Measurements from ENCODE around the gene DHX30. TPM values are rescaled to one million over a fixed set of nuclear protein-coding genes. Genes with fewer than 3 reads are reported as not detected.
A peak's percentile ranks its signal among the peaks of the same experiment; 100 is the strongest.

The DHX30 gene
- total and polyA plus RNA-seq, 2 of the 8 experiments (the other 6 are each of a cell fraction or from before 2014, with no cell fraction given) = 82.4 to 97.9 TPM

- no peak for TF ChIP-seq NANOG (IDR thresholded peaks at IDR 0.05; ENCODE audit: insufficient read depth, low read depth, low read length, poor library complexity, severe bottlenecking)
- TF ChIP-seq SIN3A (conservative IDR thresholded peaks at IDR 0.05 in 1 of 2, IDR thresholded peaks at IDR 0.05 in 1 of 2; ENCODE audit: low read depth in 1 of 2, low read length in 2 of 2) = peak; percentile 15 to 47; a peak in 1 of 4 replicates
- no peak for TF ChIP-seq CBX8 (IDR thresholded peaks at IDR 0.05; ENCODE audit: borderline replicate concordance, low read depth, low read length)
- TF ChIP-seq, protein P1, sequence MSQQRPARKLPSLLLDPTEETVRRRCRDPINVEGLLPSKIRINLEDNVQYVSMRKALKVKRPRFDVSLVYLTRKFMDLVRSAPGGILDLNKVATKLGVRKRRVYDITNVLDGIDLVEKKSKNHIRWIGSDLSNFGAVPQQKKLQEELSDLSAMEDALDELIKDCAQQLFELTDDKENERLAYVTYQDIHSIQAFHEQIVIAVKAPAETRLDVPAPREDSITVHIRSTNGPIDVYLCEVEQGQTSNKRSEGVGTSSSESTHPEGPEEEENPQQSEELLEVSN (IDR thresholded peaks at IDR 0.05) = 0 out of 2 replicates have a peak, but pooled peaks have one; percentile 67
- 0 out of 2 replicates have a peak, but pooled peaks have one; percentile 24 for TF ChIP-seq CREB1 (IDR thresholded peaks at IDR 0.05)
- peak; percentile 7 for TF ChIP-seq CTBP2 (IDR thresholded peaks at IDR 0.05; ENCODE audit: borderline replicate concordance, insufficient read depth, insufficient read length, low read length)
- TF ChIP-seq JUND (IDR thresholded peaks at IDR 0.05; ENCODE audit: low read length) = peak; percentile 37; the same call in 1 of the 2 replicates
- 0 out of 2 replicates have a peak, but pooled peaks have one; percentile 71 for TF ChIP-seq EGR1 (IDR thresholded peaks at IDR 0.05; ENCODE audit: borderline replicate concordance, low read depth, low read length)
- peak; percentile 84; the same call in 1 of the 2 replicates for TF ChIP-seq TBP (IDR thresholded peaks at IDR 0.05; ENCODE audit: low read depth, low read length)
- no peak for TF ChIP-seq JUN (IDR thresholded peaks at IDR 0.05; ENCODE audit: low read depth, low read length)
- no peak for TF ChIP-seq TEAD4 (IDR thresholded peaks at IDR 0.05; ENCODE audit: low read depth, low read length)
- no peak for TF ChIP-seq ATF2 (IDR thresholded peaks at IDR 0.05; ENCODE audit: low read length)
- peak; percentile 78 for TF ChIP-seq POLR2AphosphoS5 (IDR thresholded peaks at IDR 0.05; ENCODE audit: low read depth, low read length)
- TF ChIP-seq PHF8 (conservative IDR thresholded peaks at IDR 0.05; ENCODE audit: low read depth, low read length) = peak; percentile 98
- peak; percentile 82; the same call in 1 of the 2 replicates for TF ChIP-seq SP4 (IDR thresholded peaks at IDR 0.05; ENCODE audit: low read length)
- TF ChIP-seq RBBP5 (IDR thresholded peaks at IDR 0.05; ENCODE audit: borderline replicate concordance, low read depth, low read length) = peak; percentile 48; the same call in 1 of the 2 replicates
- no peak for TF ChIP-seq MAFK (IDR thresholded peaks at IDR 0.05; ENCODE audit: low read depth, low read length)
- TF ChIP-seq KDM1A (IDR thresholded peaks at IDR 0.05; ENCODE audit: borderline replicate concordance, low read length) = no peak
- TF ChIP-seq YY1 (IDR thresholded peaks at IDR 0.05; ENCODE audit: low read depth, low read length) = peak; percentile 93
- no peak for TF ChIP-seq TCF12 (IDR thresholded peaks at IDR 0.05; ENCODE audit: low read depth, low read length)
These were observed 21.9 kb downstream of the DHX30 start (continued) for GRCh38 chr3:47824541-47825473.
